HepG2 (cell line): ENCODE measurements around the gene GRHL1. TPM values are rescaled to one million over a fixed set of nuclear protein-coding genes. Genes with fewer than 3 reads are reported as not detected.

Experiments used
- BHLHE40 ChIP-seq: IDR thresholded peaks from 2 replicates; pipeline ENCODE4 v1.6.1; 2011; ENCODE audit warnings: low read length, improper control_type of control experiment
- CBX1 ChIP-seq: IDR thresholded peaks from one replicate; pipeline ENCODE4 v1.6.1; 2016; ENCODE audit warnings: antibody characterized with exemption, low read depth
- FUBP1 ChIP-seq: sonication (generic); formaldehyde crosslinking; IDR thresholded peaks from 2 replicates; pipeline ENCODE4 v1.5.1; 2020; ENCODE audit warnings: missing genetic modification reagents, mild to moderate bottlenecking, borderline replicate concordance
- GLMP ChIP-seq: sonication (generic); formaldehyde crosslinking; IDR thresholded peaks from 2 replicates; pipeline ENCODE4 v1.9.0; 2021; ENCODE audit warnings: missing genetic modification reagents, mild to moderate bottlenecking, borderline replicate concordance
- HDAC2 ChIP-seq: sonication (generic); formaldehyde crosslinking; IDR thresholded peaks from 2 replicates; pipeline ENCODE4 v1.4.0; 2020; ENCODE audit warnings: missing genetic modification reagents
- IRF1 ChIP-seq: sonication (generic); formaldehyde crosslinking; IDR thresholded peaks from 2 replicates; pipeline ENCODE4 v1.4.0; 2020; ENCODE audit warnings: low read depth, mild to moderate bottlenecking, missing genetic modification reagents
- MIER3 ChIP-seq: IDR thresholded peaks from 2 replicates; pipeline ENCODE4 v1.6.1; 2016; ENCODE audit warnings: missing compliant biosample characterization, borderline replicate concordance
- NBN ChIP-seq: fragments of 450-650 bp; conservative IDR thresholded peaks from 2 replicates; pipeline ENCODE4 v1.6.1; 2017
- PAWR ChIP-seq: sonication (generic); formaldehyde crosslinking; IDR thresholded peaks from 2 replicates; pipeline ENCODE4 v1.4.0; 2020; ENCODE audit warnings: missing genetic modification reagents, mild to moderate bottlenecking, borderline replicate concordance
- POLR2AphosphoS5 ChIP-seq: IDR thresholded peaks from 2 replicates; pipeline ENCODE4 v1.6.1; 2012; ENCODE audit warnings: low read depth, low read length
- RARG ChIP-seq: sonication (generic); formaldehyde crosslinking; IDR thresholded peaks from 2 replicates; pipeline ENCODE4 v1.4.0; 2020; ENCODE audit warnings: low read depth, mild to moderate bottlenecking, missing genetic modification reagents
- SAFB2 ChIP-seq: sonication (generic); formaldehyde crosslinking; IDR thresholded peaks from 2 replicates; pipeline ENCODE4 v1.5.1; 2020; ENCODE audit warnings: missing genetic modification reagents, low read depth, mild to moderate bottlenecking, borderline replicate concordance
- SOX6 ChIP-seq, 2 experiments: fragments of 450-650 bp in 1 of 2; sonication (generic) in 1 of 2; formaldehyde crosslinking in 1 of 2; IDR thresholded peaks; 2 replicates each; pipeline versions ENCODE4 v1.4.0 to v1.6.1; 2017 to 2020; ENCODE audit warnings: antibody characterized with exemption in 1 of 2, mild to moderate bottlenecking in 1 of 2, missing genetic modification reagents in 1 of 2
- ZBTB1 ChIP-seq: sonication (generic); formaldehyde crosslinking; IDR thresholded peaks from 2 replicates; pipeline ENCODE4 v1.4.0; 2020; ENCODE audit warnings: missing genetic modification reagents, borderline replicate concordance
- ZNF496 ChIP-seq: sonication (generic); formaldehyde crosslinking; IDR thresholded peaks from 2 replicates; pipeline ENCODE4 v1.8.1; 2023; ENCODE audit warnings: mild to moderate bottlenecking, moderate library complexity, missing genetic modification reagents; ENCODE audit not compliant: insufficient replicate concordance
- ZNF564 ChIP-seq: sonication (generic); formaldehyde crosslinking; IDR thresholded peaks from 2 replicates; pipeline ENCODE4 v1.8.1; 2023; ENCODE audit warnings: mild to moderate bottlenecking, missing genetic modification reagents
- ZNF569 ChIP-seq: sonication (generic); formaldehyde crosslinking; IDR thresholded peaks from 2 replicates; pipeline ENCODE4 v1.5.0; 2020; ENCODE audit warnings: mild to moderate bottlenecking, missing genetic modification reagents, moderate library complexity, borderline replicate concordance
- ZNF746 ChIP-seq: sonication (generic); formaldehyde crosslinking; IDR thresholded peaks from 2 replicates; pipeline ENCODE4 v1.8.0; 2022; ENCODE audit warnings: mild to moderate bottlenecking, missing genetic modification reagents
- ZNF775 ChIP-seq: sonication (generic); formaldehyde crosslinking; IDR thresholded peaks from 2 replicates; pipeline ENCODE4 v1.4.0; 2020; ENCODE audit warnings: missing genetic modification reagents, mild to moderate bottlenecking, moderate library complexity, borderline replicate concordance
- ZNF879 ChIP-seq: sonication (generic); formaldehyde crosslinking; IDR thresholded peaks from 2 replicates; pipeline ENCODE4 v1.8.1; 2023; ENCODE audit warnings: missing genetic modification reagents
- polyA plus RNA-seq, 8 experiments: library from polyadenylated mRNA; depleted of rRNA in 3 of 8; stranded (reverse) in 7 of 8; unstranded in 1 of 8; fragments of >200 nt; fragmentation: Illumina TruSeq in 4 of 8; extraction: Trizol in 4 of 8; gene quantifications; 2 replicates each; pipeline versions ENCODE4 v1.2.1 to v1.2.3, GENCODE V29; 2011 to 2016; ENCODE audit warnings: low read depth in 4 of 8, missing spikeins in 1 of 8, mixed read lengths in 1 of 8; ENCODE audit not compliant: insufficient read depth in 1 of 8
- total RNA-seq, 5 experiments: library from RNA; depleted of rRNA; stranded (reverse); fragments of >200 nt; fragmentation: Illumina TruSeq; extraction: Trizol; gene quantifications; 2 replicates each; pipeline ENCODE4 v1.2.3, GENCODE V29; 2016; ENCODE audit warnings: low read depth in 1 of 5
- TF ChIP-seq, protein P1 (sequence below): sonication (generic); formaldehyde crosslinking; IDR thresholded peaks from 2 replicates; pipeline ENCODE4 v1.8.1; 2023; ENCODE audit warnings: mild to moderate bottlenecking, inconsistent platforms, moderate library complexity, missing genetic modification reagents, borderline replicate concordance
- TF ChIP-seq, protein P2 (sequence below): sonication (generic); formaldehyde crosslinking; IDR thresholded peaks from 2 replicates; pipeline ENCODE4 v1.5.0; 2020; ENCODE audit warnings: missing genetic modification reagents

The GRHL1 gene
- total and polyA plus RNA-seq, 2 of the 13 experiments (the other 11 are each of a cell fraction or from before 2014, with no cell fraction given): 9.3 to 12.0 TPM

- TF ChIP-seq GLMP: no peak
- TF ChIP-seq ZNF569: no peak; the same call in 1 of the 2 replicates
- TF ChIP-seq ZNF496 (CRISPR knock-in tag): no peak
- no peak for TF ChIP-seq ZNF775 (CRISPR knock-in tag)
- TF ChIP-seq POLR2AphosphoS5: peak; percentile 59
- no peak for TF ChIP-seq FUBP1 (CRISPR knock-in tag)
- no peak for TF ChIP-seq IRF1 (CRISPR knock-in tag)
- TF ChIP-seq, protein P1, sequence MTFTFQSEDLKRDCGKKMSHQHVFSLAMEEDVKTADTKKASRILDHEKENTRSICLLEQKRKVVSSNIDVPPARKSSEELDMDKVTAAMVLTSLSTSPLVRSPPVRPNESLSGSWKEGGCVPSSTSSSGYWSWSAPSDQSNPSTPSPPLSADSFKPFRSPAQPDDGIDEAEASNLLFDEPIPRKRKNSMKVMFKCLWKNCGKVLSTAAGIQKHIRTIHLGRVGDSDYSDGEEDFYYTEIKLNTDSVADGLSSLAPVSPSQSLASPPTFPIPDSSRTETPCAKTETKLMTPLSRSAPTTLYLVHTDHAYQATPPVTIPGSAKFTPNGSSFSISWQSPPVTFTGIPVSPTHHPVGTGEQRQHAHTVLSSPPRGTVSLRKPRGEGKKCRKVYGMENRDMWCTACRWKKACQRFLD: no peak
- no peak for TF ChIP-seq SAFB2
- TF ChIP-seq PAWR (CRISPR knock-in tag): no peak
- no peak for TF ChIP-seq RARG (CRISPR knock-in tag)
- TF ChIP-seq ZNF879: no peak
- no peak for TF ChIP-seq NBN
- TF ChIP-seq, protein P2, sequence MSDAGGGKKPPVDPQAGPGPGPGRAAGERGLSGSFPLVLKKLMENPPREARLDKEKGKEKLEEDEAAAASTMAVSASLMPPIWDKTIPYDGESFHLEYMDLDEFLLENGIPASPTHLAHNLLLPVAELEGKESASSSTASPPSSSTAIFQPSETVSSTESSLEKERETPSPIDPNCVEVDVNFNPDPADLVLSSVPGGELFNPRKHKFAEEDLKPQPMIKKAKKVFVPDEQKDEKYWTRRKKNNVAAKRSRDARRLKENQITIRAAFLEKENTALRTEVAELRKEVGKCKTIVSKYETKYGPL (CRISPR knock-in tag): no peak
- TF ChIP-seq ZNF564 (CRISPR knock-in tag): no peak
- no peak for TF ChIP-seq BHLHE40
- no peak for TF ChIP-seq HDAC2 (CRISPR knock-in tag)
- no peak for TF ChIP-seq MIER3 (CRISPR knock-in tag)
- no peak for TF ChIP-seq ZBTB1
- no peak for TF ChIP-seq SOX6 (IDR thresholded peaks at IDR 0.05)
- TF ChIP-seq SOX6 (CRISPR knock-in tag; IDR thresholded peaks at IDR 0.05): peak; percentile 72
- TF ChIP-seq ZNF746: no peak
- TF ChIP-seq CBX1: no peak
Measured at GRCh38 chr2:9949239-9949991, 2.1 kb upstream of the GRHL1 start (continued).
